ENCODE results near the gene BCKDHB.
"Not testable (repeated sequence)": the region's sequence is repeated elsewhere in the genome, so short reads cannot be mapped to it uniquely, and the experiment has no call there.

BCKDHB gene

DNA sequence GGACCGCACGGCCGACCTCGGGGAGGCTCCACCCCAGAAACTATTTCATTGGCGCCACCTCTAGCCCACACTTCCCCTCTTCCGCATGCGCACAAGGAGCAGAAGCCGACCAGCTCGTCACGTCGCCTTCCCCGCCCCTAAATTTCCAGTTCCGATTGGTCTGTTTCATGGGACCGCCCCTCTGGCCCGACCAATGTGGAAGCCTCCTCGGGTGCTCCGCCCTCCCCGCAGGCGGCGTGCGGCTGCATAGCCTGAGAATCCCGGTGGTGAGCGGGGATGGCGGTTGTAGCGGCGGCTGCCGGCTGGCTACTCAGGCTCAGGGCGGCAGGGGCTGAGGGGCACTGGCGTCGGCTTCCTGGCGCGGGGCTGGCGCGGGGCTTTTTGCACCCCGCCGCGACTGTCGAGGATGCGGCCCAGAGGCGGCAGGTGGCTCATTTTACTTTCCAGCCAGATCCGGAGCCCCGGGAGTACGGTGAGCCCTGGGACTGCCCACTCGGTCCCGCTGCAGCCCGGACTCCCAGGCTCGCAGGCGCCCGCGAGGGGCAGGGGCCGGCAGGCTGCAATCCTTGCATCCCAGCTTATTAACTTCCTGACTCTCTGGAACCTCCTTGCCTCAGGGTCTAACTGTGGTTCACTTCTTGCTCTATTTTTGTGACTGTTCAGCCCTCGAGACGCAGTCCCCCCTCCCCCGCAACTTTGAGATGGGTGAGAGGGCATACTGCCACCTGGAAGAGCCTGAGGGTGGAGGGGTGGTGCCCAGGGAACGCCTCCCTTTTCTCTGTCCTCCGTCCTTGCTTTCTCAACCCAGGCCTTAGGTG is at the start of gene BCKDHB:
Gene BCKDHB (plus strand): TSS at position 254 of the 818 bp plus-strand sequence. CDS start 23 bp downstream, at position 277.
- no peaks in the 10 kb centered on the region for H3K9me3 Mint-ChIP-seq
- no peaks in the 10 kb centered on the region for H3K36me3 Mint-ChIP-seq
- peak within 1 kb of the TSS; percentile 98 for H3K4me3 Mint-ChIP-seq
- peaks cover 18% of the 10 kb centered on the region for H3K27me3 Mint-ChIP-seq
- peaks cover 21% of the 10 kb centered on the region for H3K4me1 Mint-ChIP-seq
- peak; percentile 100 for ATAC-seq
- H3K27ac Mint-ChIP-seq: peak within 1 kb of the TSS; percentile 90

DNA sequence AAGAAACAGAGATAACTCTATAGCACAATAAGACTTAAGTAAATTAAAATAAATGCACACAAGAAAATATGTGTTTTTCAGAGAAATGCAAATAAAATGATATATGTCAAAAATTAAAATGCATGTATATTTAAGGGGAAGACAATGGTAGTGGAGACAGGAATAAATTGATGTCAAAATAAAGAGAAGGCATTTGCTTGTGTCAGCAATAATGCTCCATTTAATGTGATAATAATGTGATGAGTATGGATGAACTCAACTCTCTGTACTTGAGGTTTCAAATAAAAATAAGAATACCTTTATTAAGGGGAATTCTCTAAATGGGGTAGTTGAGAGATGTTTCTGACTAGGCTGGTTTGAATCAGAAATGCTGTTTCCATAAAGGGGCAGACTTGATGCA is 45.7 kb upstream of the BCKDHB start:
- H3K9me3 Mint-ChIP-seq: no peaks in the 10 kb centered on the region
- no peaks in the 10 kb centered on the region for H3K4me1 Mint-ChIP-seq
- no peak for ATAC-seq
- H3K27me3 Mint-ChIP-seq: no peaks in the 10 kb centered on the region
- H3K36me3 Mint-ChIP-seq: no peaks in the 10 kb centered on the region
- no peak overlapping the region for H3K27ac Mint-ChIP-seq
- no peak overlapping the region for H3K4me3 Mint-ChIP-seq

DNA sequence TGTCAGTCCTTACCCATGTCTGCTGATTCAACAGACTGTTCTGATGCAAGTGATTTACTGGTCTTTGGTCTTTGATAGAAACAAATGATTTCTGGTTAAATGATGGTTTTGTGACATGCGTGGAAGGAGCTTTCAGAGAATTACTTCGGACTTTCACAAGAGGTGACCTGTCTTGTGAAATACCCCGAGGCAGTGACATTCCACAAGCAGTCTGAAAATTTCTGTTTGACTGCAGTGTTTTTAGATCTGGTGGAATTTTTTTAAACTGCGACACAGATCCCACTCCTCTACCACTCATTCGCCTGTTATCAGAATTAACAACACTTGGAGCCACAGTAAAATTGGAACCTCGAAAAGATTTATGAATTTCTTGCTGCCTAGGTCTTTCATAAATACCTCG is 38.3 kb upstream of the BCKDHB start:
- not testable (repeated sequence) for H3K27ac Mint-ChIP-seq, H3K4me1 Mint-ChIP-seq, H3K36me3 Mint-ChIP-seq, ATAC-seq, H3K4me3 Mint-ChIP-seq, H3K9me3 Mint-ChIP-seq
- peaks cover 17% of the 10 kb centered on the region for H3K27me3 Mint-ChIP-seq

DNA sequence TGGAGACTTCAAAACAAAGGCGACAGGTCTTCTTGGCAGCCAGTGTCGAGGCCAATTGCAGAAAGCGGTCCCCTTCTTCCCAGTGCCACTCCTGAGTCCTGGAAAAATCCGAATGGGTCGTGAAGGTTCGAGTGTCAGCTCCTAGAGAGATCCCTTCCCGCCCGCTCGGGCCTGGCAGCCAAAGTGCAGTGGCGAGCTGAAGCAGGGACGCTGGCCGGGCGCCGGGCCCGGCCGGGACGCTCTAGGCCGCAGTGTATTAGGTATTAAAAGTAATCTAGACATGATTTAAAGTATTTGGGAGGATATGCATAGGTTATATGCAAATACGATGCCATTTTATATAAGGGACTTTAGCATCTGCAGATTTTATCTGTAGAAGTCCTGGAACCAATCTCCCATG is 36.0 kb upstream of the BCKDHB start:
- not testable (repeated sequence) for H3K36me3 Mint-ChIP-seq, H3K27ac Mint-ChIP-seq, H3K9me3 Mint-ChIP-seq, H3K4me3 Mint-ChIP-seq, H3K4me1 Mint-ChIP-seq, ATAC-seq
- H3K27me3 Mint-ChIP-seq: peaks cover 26% of the 10 kb centered on the region

DNA sequence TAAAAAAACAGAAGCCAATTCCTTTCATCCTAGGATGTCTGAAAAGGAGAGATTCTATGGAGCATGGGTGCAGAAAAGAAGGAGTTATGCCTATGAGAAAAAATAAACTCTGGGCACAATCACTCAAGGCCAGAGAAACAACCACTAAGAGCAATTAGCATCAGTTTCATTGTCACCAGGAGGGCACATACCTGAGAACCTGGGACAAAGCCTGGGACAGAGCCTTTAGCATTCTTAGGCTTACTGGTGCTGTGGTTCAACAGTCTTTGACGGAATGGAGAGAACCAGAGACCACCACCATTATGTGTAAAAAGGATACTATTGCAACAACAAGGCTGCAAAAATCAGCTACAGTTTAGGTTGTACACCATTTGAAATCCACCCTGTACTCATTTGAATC is 29.4 kb upstream of the BCKDHB start:
- H3K36me3 Mint-ChIP-seq: no peaks in the 10 kb centered on the region
- H3K4me3 Mint-ChIP-seq: no peak overlapping the region
- H3K27me3 Mint-ChIP-seq: peaks cover 15% of the 10 kb centered on the region
- H3K4me1 Mint-ChIP-seq: no peaks in the 10 kb centered on the region
- H3K27ac Mint-ChIP-seq: no peak overlapping the region
- ATAC-seq: no peak
- H3K9me3 Mint-ChIP-seq: peaks cover 5% of the 10 kb centered on the region

DNA sequence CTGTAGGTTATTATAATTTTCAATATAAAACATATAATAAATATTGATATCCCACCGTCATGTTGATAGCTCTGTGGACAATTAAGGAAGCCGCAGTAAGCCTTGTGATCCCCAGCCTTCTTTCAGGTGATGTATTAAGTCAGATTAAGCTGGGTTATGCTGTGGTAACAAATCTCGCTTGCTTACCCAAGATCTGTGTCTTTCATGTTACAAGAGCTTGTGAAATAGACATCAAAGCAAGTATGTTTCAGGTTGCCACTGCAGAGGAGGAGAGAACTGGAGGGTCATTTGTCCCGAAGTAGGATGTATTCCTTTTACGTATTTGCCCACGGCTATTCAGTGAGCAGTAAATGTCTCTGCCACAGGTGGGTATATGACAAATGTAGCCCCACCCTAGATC is 17.8 kb upstream of the BCKDHB start:
- Mint-ChIP-seq H3K9me3 (no peaks in the 10 kb centered on the region), H3K4me1 (no peaks in the 10 kb centered on the region), H3K4me3 (no peak overlapping the region), H3K27ac (no peak overlapping the region), H3K36me3 (no peaks in the 10 kb centered on the region), H3K27me3 (peaks cover 13% of the 10 kb centered on the region)
- ATAC-seq: no peak

DNA sequence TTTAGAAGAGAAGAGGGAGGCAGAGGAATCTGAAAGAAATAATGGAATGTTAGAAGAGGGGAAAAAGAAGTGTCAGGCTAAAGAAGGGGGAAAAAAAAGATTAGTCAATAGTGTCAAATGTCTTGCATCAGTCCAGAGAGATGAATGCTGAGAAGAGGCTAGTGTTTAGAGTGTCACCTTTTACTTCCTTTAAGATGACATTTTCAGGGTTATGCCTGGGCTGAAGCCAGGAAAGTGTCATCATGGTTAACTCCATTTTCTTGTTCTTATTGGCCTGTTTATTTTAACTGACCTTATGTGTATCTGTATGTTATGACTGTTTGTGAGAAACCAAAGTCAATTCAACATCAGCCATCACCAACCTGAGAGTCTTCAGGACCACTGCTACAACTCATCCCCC is 15.0 kb upstream of the BCKDHB start:
- Mint-ChIP-seq H3K36me3 (no peaks in the 10 kb centered on the region), H3K4me1 (no peaks in the 10 kb centered on the region), H3K9me3 (no peaks in the 10 kb centered on the region), H3K27ac (no peak overlapping the region), H3K4me3 (no peak overlapping the region), H3K27me3 (peaks cover 13% of the 10 kb centered on the region)
- no peak for ATAC-seq

DNA sequence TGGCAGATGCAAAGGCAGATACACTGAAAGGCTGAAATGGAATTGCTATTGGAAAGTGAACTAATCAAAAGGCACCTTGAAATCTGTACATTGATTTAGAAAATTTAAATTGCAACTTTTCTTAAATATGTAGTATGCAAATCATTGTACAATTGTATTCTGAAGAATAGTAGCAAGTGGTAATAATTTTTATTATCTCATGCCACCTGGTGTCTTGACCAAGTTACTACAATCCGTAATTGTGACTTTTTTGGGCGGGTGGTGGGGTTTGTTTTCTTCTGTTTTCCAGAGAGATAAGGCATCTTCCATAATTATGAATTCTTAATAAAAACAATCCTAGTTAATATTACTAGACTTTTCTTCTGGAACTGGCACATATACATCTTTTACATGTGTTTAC is 12.5 kb upstream of the BCKDHB start:
- H3K27me3 Mint-ChIP-seq: peaks cover 12% of the 10 kb centered on the region
- H3K4me1 Mint-ChIP-seq: peaks cover 2% of the 10 kb centered on the region
- no peak overlapping the region for H3K4me3 Mint-ChIP-seq
- H3K27ac Mint-ChIP-seq: no peak overlapping the region
- no peak for ATAC-seq
- H3K9me3 Mint-ChIP-seq: no peaks in the 10 kb centered on the region
- no peaks in the 10 kb centered on the region for H3K36me3 Mint-ChIP-seq

DNA sequence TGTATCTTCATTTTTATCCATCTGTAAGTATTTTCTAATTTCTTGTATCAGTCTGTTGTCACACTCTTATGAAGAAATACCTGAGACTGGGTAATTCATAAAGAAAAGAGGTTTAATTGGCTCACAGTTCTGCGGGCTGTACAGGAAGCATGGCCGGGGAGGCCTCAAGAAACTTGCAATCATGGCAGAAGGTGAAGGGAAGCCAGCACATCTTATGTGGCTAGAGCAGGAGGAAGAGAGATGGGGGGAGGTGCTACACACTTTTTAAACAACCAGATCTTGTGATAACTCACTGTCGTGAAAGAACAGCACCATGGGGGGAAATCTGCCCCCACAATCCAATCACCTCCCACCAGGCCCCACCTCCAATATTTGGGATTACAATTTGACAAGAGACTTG is 10.9 kb upstream of the BCKDHB start:
- Mint-ChIP-seq H3K27me3 (no peaks in the 10 kb centered on the region), H3K27ac (no peak overlapping the region)

DNA sequence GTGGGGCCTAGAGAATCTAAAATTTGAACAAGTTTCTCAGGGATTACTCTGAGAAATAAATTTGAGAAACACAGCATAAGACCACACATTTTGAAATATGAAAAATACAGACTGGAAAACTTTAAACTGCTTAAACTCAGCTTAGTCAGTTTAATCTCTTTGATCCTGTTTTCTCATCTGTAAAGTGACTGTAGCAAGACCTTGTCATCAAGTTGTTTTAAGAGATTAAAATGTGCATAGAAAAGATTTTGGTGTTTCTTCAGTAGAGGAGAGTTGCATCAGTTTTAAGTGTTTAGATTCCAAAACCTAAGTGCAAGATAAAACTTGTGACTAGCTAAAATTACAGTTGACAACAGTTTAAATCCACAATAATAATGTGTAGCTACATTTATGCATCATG is 8.1 kb upstream of the BCKDHB start:
- Mint-ChIP-seq H3K36me3 (no peaks in the 10 kb centered on the region), H3K9me3 (no peaks in the 10 kb centered on the region), H3K4me3 (no peak overlapping the region), H3K4me1 (peaks cover 9% of the 10 kb centered on the region), H3K27ac (no peak overlapping the region), H3K27me3 (no peaks in the 10 kb centered on the region)
- no peak for ATAC-seq

More for the DNA sequence above, 10.9 kb upstream of the BCKDHB start:
- Mint-ChIP-seq H3K9me3 (no peaks in the 10 kb centered on the region), H3K36me3 (no peaks in the 10 kb centered on the region), H3K4me3 (no peak overlapping the region), H3K4me1 (peaks cover 9% of the 10 kb centered on the region)
- no peak for ATAC-seq

DNA sequence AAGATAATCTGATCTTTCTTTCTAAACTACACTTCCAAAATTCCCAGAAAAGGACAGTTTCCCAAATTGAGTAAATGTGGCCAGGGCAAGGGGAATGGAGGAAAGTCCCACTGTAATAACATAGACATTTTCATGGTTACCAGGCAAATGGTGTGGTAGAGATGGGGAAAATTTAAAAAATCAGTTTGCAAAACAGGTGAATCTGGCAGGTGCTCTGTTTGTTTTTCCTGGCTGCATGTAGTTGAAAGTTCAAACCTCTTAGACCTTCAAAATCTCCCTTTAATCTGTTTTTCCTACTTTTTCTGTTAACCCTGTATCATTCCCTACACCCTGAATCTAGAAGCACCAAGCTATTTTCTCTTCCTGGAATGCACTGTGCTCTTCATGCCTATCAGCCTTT is 2.0 kb upstream of the BCKDHB start:
- H3K4me1 Mint-ChIP-seq: peaks cover 23% of the 10 kb centered on the region
- H3K36me3 Mint-ChIP-seq: no peaks in the 10 kb centered on the region
- H3K27ac Mint-ChIP-seq: no peak overlapping the region
- no peak for ATAC-seq
- peaks cover 18% of the 10 kb centered on the region for H3K27me3 Mint-ChIP-seq
- no peaks in the 10 kb centered on the region for H3K9me3 Mint-ChIP-seq
- no peak overlapping the region for H3K4me3 Mint-ChIP-seq

DNA sequence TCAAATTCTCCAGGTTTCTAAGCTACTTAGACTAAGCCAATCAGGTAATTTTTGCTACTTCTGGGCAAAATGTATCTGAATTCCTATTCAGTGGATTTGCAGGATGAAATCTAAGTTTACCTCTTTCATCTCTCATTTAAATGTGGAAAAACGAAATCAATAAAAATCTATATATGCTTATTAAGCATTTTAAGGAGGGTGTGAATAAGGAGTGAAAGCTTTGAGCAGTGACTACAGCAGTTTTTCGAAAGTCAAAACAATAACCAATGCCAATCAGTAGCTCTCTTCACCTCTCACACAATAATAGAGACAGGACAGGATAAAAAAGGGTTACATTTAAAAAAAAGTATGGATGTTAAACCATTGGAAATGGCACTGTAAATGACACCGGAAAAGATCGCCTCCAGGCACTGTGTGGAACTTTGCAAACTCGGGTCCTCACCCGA is 476 bp upstream of the BCKDHB start:
- H3K27ac Mint-ChIP-seq: peak overlapping the region; percentile 90
- H3K36me3 Mint-ChIP-seq: no peaks in the 10 kb centered on the region
- peaks cover 21% of the 10 kb centered on the region for H3K4me1 Mint-ChIP-seq
- no peaks in the 10 kb centered on the region for H3K9me3 Mint-ChIP-seq
- peaks cover 18% of the 10 kb centered on the region for H3K27me3 Mint-ChIP-seq
- no peak for ATAC-seq
- H3K4me3 Mint-ChIP-seq: peak overlapping the region; percentile 98

DNA sequence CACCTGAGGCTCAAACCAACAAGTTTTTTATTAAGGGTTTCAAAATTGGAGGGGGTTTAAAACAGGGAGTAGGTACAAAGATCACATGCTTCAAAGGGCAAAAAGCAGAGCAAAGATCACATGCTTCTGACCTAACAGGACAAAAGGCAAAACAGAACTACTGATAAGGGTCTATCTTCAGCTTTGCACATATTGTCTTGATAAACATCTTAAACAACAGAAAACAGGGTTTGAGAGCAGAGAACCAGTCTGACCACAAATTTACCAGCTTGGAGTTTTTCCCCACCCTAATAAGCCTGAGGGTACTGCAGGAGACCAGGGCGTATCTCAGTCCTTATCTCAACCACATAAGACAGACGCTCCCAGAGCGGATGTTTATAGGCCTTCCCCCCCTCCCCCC is 16.1 kb downstream of the BCKDHB start:
- H3K36me3 Mint-ChIP-seq: peaks cover 52% of the 10 kb centered on the region
- ATAC-seq, H3K9me3 Mint-ChIP-seq, H3K4me3 Mint-ChIP-seq, H3K27me3 Mint-ChIP-seq, H3K27ac Mint-ChIP-seq: not testable (repeated sequence)
- H3K4me1 Mint-ChIP-seq: peaks cover 21% of the 10 kb centered on the region

DNA sequence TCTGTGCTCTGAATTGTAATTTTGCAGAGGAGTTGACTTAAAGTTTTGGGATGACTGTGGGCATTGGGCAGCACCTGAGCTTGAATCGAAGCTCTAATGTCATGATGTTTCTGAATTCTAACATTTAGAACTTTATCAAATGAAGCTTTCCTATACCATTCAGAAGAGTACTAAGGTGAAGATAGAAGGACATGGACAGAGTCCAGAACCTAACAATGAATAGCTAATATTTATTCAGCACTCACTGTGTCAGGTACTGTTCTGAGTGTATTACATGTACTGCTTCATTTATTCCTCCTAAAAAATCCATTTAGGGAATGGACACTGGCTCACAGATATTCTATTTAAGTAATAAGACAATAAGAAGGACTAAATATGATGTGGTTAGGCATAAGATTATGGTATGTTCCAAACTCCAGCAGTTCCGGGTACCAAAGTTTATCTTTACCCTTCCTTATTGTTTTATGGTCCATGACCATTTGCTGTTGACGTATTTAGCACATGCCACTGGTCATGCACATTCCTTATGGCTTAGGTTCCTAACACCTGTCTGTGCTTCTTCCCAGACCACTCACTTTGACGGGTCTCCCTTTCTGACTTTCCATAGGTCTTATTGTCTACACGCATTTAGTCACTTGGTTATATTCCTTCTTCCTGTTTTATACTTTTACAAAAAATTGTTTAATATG is 20.3 kb downstream of the BCKDHB start:
- no peak for ATAC-seq
- no peaks in the 10 kb centered on the region for H3K27me3 Mint-ChIP-seq
- no peak overlapping the region for H3K27ac Mint-ChIP-seq
- no peaks in the 10 kb centered on the region for H3K9me3 Mint-ChIP-seq
- H3K4me3 Mint-ChIP-seq: no peak overlapping the region
- H3K4me1 Mint-ChIP-seq: peaks cover 14% of the 10 kb centered on the region
- H3K36me3 Mint-ChIP-seq: peaks cover 49% of the 10 kb centered on the region

DNA sequence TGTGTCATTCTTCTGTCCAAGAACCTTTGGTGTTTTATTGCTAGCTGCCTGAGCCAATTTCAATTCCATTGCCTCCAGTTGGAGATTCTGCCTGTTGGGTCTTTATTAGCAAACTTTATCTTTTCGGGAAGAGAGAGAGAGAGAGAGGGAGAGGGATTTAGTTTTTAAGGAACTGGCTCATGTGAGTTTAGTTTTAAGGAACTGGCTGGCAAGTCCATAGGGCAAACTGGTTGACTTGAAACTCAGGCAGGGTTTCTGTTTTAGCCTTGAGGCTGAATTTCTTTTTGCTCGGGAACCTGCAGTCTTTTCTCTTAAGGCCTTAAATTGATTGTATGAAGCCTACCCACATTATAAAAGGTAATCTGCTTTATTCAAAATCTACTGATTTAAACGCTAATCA is 23.0 kb downstream of the BCKDHB start:
- ATAC-seq: no peak
- no peaks in the 10 kb centered on the region for H3K27me3 Mint-ChIP-seq
- no peak overlapping the region for H3K4me3 Mint-ChIP-seq
- no peak overlapping the region for H3K27ac Mint-ChIP-seq
- no peaks in the 10 kb centered on the region for H3K9me3 Mint-ChIP-seq
- peaks cover 51% of the 10 kb centered on the region for H3K36me3 Mint-ChIP-seq
- H3K4me1 Mint-ChIP-seq: no peaks in the 10 kb centered on the region

DNA sequence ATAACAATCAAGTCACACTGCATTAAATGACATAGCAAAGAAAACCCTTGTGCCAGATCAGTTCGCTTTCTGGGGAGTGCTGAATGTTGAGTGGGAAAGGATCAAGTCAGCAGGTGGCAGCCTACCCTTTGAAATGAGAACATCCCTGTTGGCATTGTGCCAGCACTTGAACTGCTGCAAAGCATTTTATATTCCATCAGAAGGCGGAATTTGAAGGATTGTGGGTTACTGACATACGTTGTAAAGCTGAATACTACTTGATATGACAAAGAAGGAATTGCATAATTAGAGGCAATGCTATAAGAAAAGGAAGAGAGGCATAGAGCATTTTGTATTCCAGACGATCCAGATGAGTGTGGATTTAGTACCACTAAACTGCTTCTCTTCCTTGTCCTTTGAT is 26.5 kb downstream of the BCKDHB start:
- Mint-ChIP-seq H3K4me1 (no peaks in the 10 kb centered on the region), H3K27ac (no peak overlapping the region), H3K36me3 (peaks cover 70% of the 10 kb centered on the region), H3K27me3 (no peaks in the 10 kb centered on the region), H3K4me3 (no peak overlapping the region), H3K9me3 (no peaks in the 10 kb centered on the region)
- ATAC-seq: no peak

Measured in stimulated activated memory B cell treated with anti-CD40 and anti-IgM and Interleukin-4, amounts not matched to agents 10 μg/mL and 1 μg/mL and 100 μg/mL, for 72 hours (primary cell).